ENCODE results near the gene KLHL29.

KLHL29 gene

DNA sequence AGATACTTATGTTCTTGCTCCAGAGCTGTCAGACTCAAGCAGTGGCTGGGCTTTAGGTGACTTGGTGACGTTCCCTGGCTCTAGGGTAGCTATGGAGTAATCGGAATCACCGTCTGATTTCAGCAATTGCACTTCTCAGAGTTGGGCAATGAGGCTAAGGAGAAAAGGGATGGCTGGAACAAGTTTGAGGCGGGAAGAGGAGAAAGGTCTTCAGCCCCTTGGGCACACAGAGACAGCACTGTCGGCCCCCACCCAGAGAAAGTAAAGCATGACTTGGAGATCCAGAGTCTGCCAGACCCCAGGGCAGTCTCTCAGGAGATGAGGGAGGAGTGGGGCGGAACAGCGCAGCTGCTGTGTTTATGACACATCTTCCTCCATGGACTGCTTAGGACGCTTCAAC, 114.5 kb downstream of the KLHL29 start:
- Histone ChIP-seq H3K4me1 (ENCODE audit: control insufficient read depth in 1 of 2, insufficient read depth in 2 of 2, low read length in 2 of 2) (peaks cover 6 to 28% of the 10 kb centered on the region in 2 donors), H3K36me3 (ENCODE audit: control insufficient read depth in 1 of 2, insufficient read depth in 2 of 2, low read length in 2 of 2) (no peaks in the 10 kb centered on the region), H3K4me3 (ENCODE audit: low read depth in 1 of 2, low read length in 2 of 2) (no peak overlapping the region), H3K27me3 (ENCODE audit: low read depth, low read length) (no peaks in the 10 kb centered on the region), H3K9me3 (ENCODE audit: control insufficient read depth in 1 of 2, low read length in 2 of 2) (no peaks in the 10 kb centered on the region), H3K27ac (ENCODE audit: low read length) (no peak overlapping the region)

DNA sequence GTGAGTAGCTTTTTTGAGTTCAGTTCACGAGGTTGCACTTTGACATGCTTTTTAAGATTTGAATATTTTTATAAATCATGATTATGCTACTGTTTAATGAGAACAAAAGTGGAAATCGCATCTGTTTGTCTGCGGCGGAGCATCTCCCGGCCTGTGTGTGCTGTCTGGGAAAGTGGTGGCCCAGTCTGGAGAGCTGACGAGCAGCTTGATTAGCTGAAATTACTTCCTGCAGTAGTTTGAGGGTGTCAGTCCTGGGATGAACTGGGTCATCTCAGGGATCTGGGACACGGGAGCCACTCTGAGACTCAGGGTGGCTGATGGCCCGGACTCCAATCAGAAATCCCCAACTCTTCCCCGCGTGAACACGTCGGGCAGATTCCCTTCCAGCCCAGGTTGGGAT, 115.9 kb downstream of the KLHL29 start:
- H3K36me3 ChIP-seq (ENCODE audit: control insufficient read depth in 1 of 2, insufficient read depth in 2 of 2, low read length in 2 of 2): no peaks in the 10 kb centered on the region
- no peaks in the 10 kb centered on the region for H3K9me3 ChIP-seq (ENCODE audit: control insufficient read depth in 1 of 2, low read length in 2 of 2)
- H3K4me1 ChIP-seq (ENCODE audit: control insufficient read depth in 1 of 2, insufficient read depth in 2 of 2, low read length in 2 of 2): peaks cover 6 to 40% of the 10 kb centered on the region in 2 donors
- H3K27me3 ChIP-seq (ENCODE audit: low read depth, low read length): no peaks in the 10 kb centered on the region
- no peak overlapping the region for H3K4me3 ChIP-seq (ENCODE audit: low read depth in 1 of 2, low read length in 2 of 2)
- no peak overlapping the region for H3K27ac ChIP-seq (ENCODE audit: low read length)

DNA sequence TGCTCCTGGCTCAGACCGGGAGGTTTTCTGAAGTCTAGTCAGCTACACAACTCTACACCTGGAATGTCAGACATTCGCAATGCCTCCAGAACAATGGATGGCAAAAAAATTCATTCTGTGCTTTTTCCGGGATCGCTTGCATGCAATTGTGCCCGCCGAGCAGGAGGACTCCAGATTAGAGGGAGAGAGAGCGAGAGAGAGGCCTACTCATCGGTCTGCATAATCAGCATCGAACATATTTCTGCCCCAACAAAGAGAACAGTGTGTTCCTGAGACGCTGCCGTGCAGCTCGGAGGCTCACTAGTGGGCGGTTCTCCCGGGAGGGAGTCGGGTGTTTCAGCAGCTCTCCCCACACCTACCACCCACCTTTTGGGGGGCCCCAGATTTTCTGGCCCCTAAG, 117.1 kb downstream of the KLHL29 start:
- H3K9me3 ChIP-seq (ENCODE audit: control insufficient read depth in 1 of 2, low read length in 2 of 2): no peaks in the 10 kb centered on the region
- no peaks in the 10 kb centered on the region for H3K27me3 ChIP-seq (ENCODE audit: low read depth, low read length)
- H3K27ac ChIP-seq (ENCODE audit: low read length): peak overlapping the region; percentile 63
- H3K4me1 ChIP-seq (ENCODE audit: control insufficient read depth in 1 of 2, insufficient read depth in 2 of 2, low read length in 2 of 2): peaks cover 6 to 52% of the 10 kb centered on the region in 2 donors
- H3K4me3 ChIP-seq (ENCODE audit: low read depth in 1 of 2, low read length in 2 of 2): no peak overlapping the region
- no peaks in the 10 kb centered on the region for H3K36me3 ChIP-seq (ENCODE audit: control insufficient read depth in 1 of 2, insufficient read depth in 2 of 2, low read length in 2 of 2)

DNA sequence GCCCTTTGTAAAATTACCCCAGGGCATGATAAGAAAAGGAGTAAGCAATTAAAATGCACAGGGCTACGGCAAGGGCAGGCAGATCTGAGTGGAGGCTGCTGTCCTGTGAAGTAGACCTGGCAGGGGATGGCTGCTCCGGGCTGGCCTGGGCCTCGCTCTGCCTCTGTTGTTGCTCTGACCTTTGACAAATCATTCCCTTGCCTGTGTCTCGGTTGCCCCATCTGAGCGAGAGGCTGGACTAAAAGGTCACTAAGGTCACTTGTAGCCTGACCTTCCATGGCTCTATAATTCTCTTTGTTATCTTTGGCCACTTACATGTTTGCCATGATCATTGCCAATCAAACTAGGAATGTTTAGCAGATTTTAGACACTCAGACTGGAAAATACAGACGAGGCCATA, 118.1 kb downstream of the KLHL29 start:
- Histone ChIP-seq H3K4me3 (ENCODE audit: low read depth in 1 of 2, low read length in 2 of 2) (no peak overlapping the region), H3K4me1 (ENCODE audit: control insufficient read depth in 1 of 2, insufficient read depth in 2 of 2, low read length in 2 of 2) (peaks cover 6 to 56% of the 10 kb centered on the region in 2 donors), H3K27ac (ENCODE audit: low read length) (peak overlapping the region; percentile 63), H3K27me3 (ENCODE audit: low read depth, low read length) (no peaks in the 10 kb centered on the region), H3K36me3 (ENCODE audit: control insufficient read depth in 1 of 2, insufficient read depth in 2 of 2, low read length in 2 of 2) (no peaks in the 10 kb centered on the region), H3K9me3 (ENCODE audit: control insufficient read depth in 1 of 2, low read length in 2 of 2) (no peaks in the 10 kb centered on the region)

DNA sequence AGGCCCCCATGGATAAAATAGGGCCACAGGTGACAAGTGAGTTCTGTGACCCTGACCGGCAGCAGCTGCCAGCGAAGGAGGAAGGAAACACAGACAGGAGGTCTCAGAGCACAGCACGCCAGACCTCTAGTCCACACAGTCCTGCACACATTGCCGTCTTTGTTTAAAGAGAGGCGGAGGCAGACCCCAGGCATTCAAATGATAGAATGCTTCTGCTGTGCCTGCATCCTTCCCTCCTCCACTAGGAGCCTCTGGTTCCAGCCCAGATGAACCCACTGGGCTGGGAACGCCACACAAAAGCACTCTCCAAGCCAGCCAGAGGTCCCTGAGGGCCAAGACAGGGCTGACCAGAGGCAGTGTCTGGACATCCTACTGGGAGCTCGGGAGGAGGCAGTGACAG, 118.7 kb downstream of the KLHL29 start:
- peak overlapping the region; percentile 18 for H3K27ac ChIP-seq (ENCODE audit: low read length)

DNA sequence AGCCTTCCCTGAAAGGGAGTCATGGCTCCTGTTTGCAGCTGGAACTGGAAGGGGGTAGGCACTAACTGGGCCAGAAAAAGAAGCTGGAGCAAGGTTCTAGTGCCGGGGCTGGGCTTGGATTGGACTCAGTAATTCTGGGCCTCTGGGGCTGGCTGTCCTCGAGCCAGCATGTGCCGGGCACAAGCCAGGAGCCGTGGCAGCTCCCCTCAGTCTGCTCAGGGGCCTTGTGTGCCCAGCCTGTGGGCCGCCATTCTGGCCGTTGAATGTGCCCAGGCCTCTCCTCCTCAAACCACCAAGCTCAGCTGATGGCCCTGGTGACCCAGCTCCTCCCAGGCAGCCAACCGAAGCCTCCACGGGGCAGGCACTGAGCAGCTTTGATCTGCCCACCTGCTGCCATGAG, 119.6 kb downstream of the KLHL29 start:
- Histone ChIP-seq H3K27ac (ENCODE audit: low read length) (no peak overlapping the region), H3K4me1 (ENCODE audit: control insufficient read depth in 1 of 2, insufficient read depth in 2 of 2, low read length in 2 of 2) (peaks cover 0 to 50% of the 10 kb centered on the region in 2 donors)

More for the DNA sequence above, 118.7 kb downstream of the KLHL29 start:
- Histone ChIP-seq H3K4me1 (ENCODE audit: control insufficient read depth in 1 of 2, insufficient read depth in 2 of 2, low read length in 2 of 2) (peaks cover 6 to 53% of the 10 kb centered on the region in 2 donors), H3K4me3 (ENCODE audit: low read depth in 1 of 2, low read length in 2 of 2) (no peak overlapping the region), H3K36me3 (ENCODE audit: control insufficient read depth in 1 of 2, insufficient read depth in 2 of 2, low read length in 2 of 2) (no peaks in the 10 kb centered on the region), H3K27me3 (ENCODE audit: low read depth, low read length) (no peaks in the 10 kb centered on the region), H3K9me3 (ENCODE audit: control insufficient read depth in 1 of 2, low read length in 2 of 2) (no peaks in the 10 kb centered on the region)

DNA sequence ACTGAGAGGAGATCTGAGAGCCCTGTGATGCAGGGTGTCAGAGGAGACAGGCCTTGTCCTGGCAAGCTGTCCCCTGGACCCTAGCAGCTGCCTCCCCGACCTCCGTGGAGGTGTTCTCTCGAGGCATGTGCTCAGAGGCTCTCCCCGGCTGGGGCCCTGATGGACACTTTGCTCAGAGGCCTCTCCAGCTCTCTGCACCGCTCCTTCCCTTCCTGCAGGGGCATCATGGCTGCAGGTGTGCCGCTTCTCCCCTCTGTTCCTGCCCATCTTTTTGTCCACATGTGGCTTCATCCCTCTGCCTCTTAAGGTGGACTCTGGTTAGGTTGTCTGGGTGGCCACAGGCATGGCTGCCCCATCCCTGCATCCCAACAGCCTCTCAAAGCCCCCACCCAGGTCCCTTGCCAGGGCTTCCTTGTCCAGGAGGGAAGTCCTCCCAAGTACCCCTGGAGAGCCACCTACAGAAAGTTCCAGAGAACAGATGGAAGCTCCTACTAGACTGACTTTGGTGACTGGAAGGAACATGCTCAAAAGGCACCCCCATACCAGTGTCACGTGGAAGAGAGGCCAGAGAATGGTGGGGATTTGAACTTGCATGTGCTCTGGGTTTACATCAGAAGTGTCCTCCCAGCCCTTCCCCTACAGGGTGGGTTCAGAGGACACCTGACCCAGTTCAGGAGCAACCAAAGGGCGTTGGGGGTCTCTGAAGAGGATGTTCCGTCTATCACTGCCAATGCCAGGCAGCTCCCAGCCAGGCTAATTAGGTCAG, 120.4 kb downstream of the KLHL29 start:
- Histone ChIP-seq H3K4me3 (ENCODE audit: low read depth in 1 of 2, low read length in 2 of 2) (no peak overlapping the region), H3K27me3 (ENCODE audit: low read depth, low read length) (no peaks in the 10 kb centered on the region), H3K4me1 (ENCODE audit: control insufficient read depth in 1 of 2, insufficient read depth in 2 of 2, low read length in 2 of 2) (peaks cover 0 to 50% of the 10 kb centered on the region in 2 donors), H3K27ac (ENCODE audit: low read length) (no peak overlapping the region), H3K36me3 (ENCODE audit: control insufficient read depth in 1 of 2, insufficient read depth in 2 of 2, low read length in 2 of 2) (no peaks in the 10 kb centered on the region), H3K9me3 (ENCODE audit: control insufficient read depth in 1 of 2, low read length in 2 of 2) (no peaks in the 10 kb centered on the region)

More for the DNA sequence above, 119.6 kb downstream of the KLHL29 start:
- H3K27me3 ChIP-seq (ENCODE audit: low read depth, low read length): no peaks in the 10 kb centered on the region
- H3K36me3 ChIP-seq (ENCODE audit: control insufficient read depth in 1 of 2, insufficient read depth in 2 of 2, low read length in 2 of 2): no peaks in the 10 kb centered on the region
- no peak overlapping the region for H3K4me3 ChIP-seq (ENCODE audit: low read depth in 1 of 2, low read length in 2 of 2)
- no peaks in the 10 kb centered on the region for H3K9me3 ChIP-seq (ENCODE audit: control insufficient read depth in 1 of 2, low read length in 2 of 2)

DNA sequence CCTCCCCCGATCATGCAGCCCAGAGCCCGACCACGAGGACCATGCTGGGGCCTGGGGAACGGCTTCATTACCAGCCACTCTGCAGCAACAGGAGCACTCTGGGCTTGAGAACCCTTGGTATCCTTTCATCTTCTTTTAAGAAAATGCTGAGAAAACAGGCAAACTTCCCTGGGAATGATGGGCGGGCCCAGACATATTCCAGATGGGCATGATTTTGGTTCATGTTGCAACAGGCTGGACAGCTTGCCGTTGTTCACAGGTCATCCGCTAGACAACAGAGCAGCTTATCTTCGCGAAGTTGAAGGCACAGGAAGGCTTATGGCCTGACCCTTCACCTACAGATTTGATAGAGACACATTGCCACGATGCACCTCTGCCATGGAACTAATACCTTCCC, 121.0 kb downstream of the KLHL29 start:
- Histone ChIP-seq H3K27ac (ENCODE audit: low read length) (no peak overlapping the region), H3K36me3 (ENCODE audit: control insufficient read depth in 1 of 2, insufficient read depth in 2 of 2, low read length in 2 of 2) (no peaks in the 10 kb centered on the region), H3K4me1 (ENCODE audit: control insufficient read depth in 1 of 2, insufficient read depth in 2 of 2, low read length in 2 of 2) (peaks cover 0 to 50% of the 10 kb centered on the region in 2 donors), H3K9me3 (ENCODE audit: control insufficient read depth in 1 of 2, low read length in 2 of 2) (no peaks in the 10 kb centered on the region), H3K4me3 (ENCODE audit: low read depth in 1 of 2, low read length in 2 of 2) (no peak overlapping the region), H3K27me3 (ENCODE audit: low read depth, low read length) (no peaks in the 10 kb centered on the region)

DNA sequence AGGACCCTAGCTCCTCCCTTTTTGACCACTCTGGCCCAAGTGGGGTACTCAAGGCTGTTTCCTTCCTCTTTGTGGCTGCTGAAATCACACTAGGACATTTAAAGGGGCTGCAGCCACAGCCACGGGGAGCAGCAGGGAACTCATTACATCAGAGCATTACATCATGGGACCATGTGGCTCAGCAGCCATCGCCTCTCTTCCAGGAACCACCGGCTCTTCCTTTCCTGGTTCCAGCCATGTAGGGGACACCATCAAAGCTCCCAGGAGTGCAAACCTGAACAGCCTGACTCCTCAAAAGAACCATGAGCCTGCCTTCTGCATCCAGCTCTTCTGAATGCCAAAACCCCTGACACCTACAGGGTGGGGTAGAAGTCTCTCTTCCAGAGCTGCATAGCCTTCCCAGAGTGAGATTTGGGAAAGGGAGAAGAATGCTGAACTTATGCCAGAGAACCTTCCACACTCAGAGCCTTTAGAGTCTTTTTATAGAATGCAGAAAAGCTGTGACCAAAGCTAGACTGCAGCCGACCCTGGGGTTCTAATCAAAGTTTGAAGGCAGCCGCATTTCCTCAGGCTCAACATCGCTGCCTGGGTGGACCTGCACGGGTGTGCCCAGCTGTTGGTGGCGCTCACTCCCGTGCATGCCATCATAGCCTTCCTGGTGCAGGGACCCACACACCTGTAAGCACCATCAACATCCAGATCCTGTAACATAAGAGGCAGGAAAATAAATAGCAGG, 121.7 kb downstream of the KLHL29 start:
- peaks cover 0 to 49% of the 10 kb centered on the region in 2 donors for H3K4me1 ChIP-seq (ENCODE audit: control insufficient read depth in 1 of 2, insufficient read depth in 2 of 2, low read length in 2 of 2)
- no peaks in the 10 kb centered on the region for H3K9me3 ChIP-seq (ENCODE audit: control insufficient read depth in 1 of 2, low read length in 2 of 2)
- no peak overlapping the region for H3K4me3 ChIP-seq (ENCODE audit: low read depth in 1 of 2, low read length in 2 of 2)
- H3K27ac ChIP-seq (ENCODE audit: low read length): no peak overlapping the region
- no peaks in the 10 kb centered on the region for H3K27me3 ChIP-seq (ENCODE audit: low read depth, low read length)
- H3K36me3 ChIP-seq (ENCODE audit: control insufficient read depth in 1 of 2, insufficient read depth in 2 of 2, low read length in 2 of 2): no peaks in the 10 kb centered on the region

DNA sequence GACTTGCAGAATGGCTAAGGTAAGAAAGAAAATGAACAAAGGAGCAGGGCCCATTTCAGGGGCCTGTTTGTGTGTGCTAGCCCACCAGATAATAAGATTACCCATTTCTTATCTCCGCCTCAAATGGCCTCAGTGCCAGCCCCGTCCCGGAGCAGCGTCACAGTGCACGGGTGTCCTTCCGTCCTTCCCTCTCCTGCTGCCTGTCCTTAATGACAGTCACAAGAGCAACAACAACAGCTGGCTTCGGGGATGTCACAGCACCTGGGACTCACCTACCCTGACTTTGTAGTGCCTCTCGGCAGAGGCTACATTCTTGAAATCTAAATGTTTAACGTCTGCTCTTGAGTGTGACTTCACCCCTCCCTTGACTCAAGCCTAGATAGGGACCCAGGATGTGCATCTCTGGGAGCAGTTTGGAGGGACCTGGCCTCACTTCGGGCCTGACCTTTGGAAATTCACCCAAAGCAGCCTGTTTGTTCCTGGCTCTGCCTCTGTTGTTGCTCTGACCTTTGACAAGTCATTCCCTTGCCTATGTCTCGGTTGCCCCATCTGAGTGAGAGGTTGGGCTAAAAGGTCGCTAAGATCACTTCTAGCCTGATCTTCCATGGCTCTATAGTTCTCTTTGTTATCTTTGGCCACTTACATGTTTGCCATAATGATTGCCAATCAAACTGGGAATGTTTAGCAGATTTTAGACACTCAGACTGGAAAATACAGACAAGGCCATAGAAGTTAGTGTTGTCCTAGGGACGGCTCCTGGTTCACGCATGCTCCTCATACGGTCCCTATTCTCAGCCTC, 122.5 kb downstream of the KLHL29 start:
- Histone ChIP-seq H3K4me3 (ENCODE audit: low read depth in 1 of 2, low read length in 2 of 2) (no peak overlapping the region), H3K9me3 (ENCODE audit: control insufficient read depth in 1 of 2, low read length in 2 of 2) (no peaks in the 10 kb centered on the region), H3K36me3 (ENCODE audit: control insufficient read depth in 1 of 2, insufficient read depth in 2 of 2, low read length in 2 of 2) (no peaks in the 10 kb centered on the region), H3K27me3 (ENCODE audit: low read depth, low read length) (no peaks in the 10 kb centered on the region), H3K27ac (ENCODE audit: low read length) (no peak overlapping the region), H3K4me1 (ENCODE audit: control insufficient read depth in 1 of 2, insufficient read depth in 2 of 2, low read length in 2 of 2) (peaks cover 0 to 42% of the 10 kb centered on the region in 2 donors)

DNA sequence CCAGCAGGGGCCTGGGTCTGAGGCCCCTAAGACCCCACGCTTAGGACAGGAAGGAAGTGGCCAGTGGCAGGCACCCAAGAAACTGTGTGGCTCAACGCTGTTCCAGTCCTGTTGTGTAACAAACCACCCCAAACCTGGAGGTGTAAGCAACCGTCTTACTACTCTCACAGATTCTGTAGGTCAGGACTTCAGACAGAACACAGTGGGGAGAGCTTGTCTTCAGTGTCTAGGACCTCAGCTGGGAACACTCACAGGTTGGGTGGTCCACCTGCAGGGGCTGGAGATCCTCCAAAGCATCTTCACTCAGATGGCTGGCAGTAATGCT, 123.0 kb downstream of the KLHL29 start:
- Histone ChIP-seq H3K27me3 (ENCODE audit: low read depth, low read length) (no peaks in the 10 kb centered on the region), H3K36me3 (ENCODE audit: control insufficient read depth in 1 of 2, insufficient read depth in 2 of 2, low read length in 2 of 2) (no peaks in the 10 kb centered on the region), H3K9me3 (ENCODE audit: control insufficient read depth in 1 of 2, low read length in 2 of 2) (no peaks in the 10 kb centered on the region), H3K4me3 (ENCODE audit: low read depth in 1 of 2, low read length in 2 of 2) (no peak overlapping the region), H3K27ac (ENCODE audit: low read length) (no peak overlapping the region), H3K4me1 (ENCODE audit: control insufficient read depth in 1 of 2, insufficient read depth in 2 of 2, low read length in 2 of 2) (peaks cover 0 to 37% of the 10 kb centered on the region in 2 donors)
